ENCODE data around the gene OXGR1.
"Not testable (repeated sequence)": the region's sequence is repeated elsewhere in the genome, so short reads cannot be mapped to it uniquely, and the experiment has no call there.

The OXGR1 gene

GRCh38 chr13:97005625-97006262 lies 11.5 kb upstream of the OXGR1 start:
- in situ Hi-C loops (cut with HindIII; ENCODE audit: low sequenced_read_pairs), result no loop called here

- in situ Hi-C loops (cut with HindIII; ENCODE audit: low sequenced_read_pairs), result no loop called here
Observed at GRCh38 chr13:97004886-97005285, 10.6 kb upstream of the OXGR1 start.

GRCh38 chr13:97004096-97004876 lies 10.0 kb upstream of the OXGR1 start:
- in situ Hi-C loops (cut with HindIII; ENCODE audit: low sequenced_read_pairs), result no loop called here

GRCh38 chr13:97003071-97003470 lies 8.8 kb upstream of the OXGR1 start:
- in situ Hi-C loops (cut with HindIII; ENCODE audit: low sequenced_read_pairs), result no loop called here

GRCh38 chr13:97002581-97002980 lies 8.3 kb upstream of the OXGR1 start:
- in situ Hi-C loops (cut with HindIII; ENCODE audit: low sequenced_read_pairs), result no loop called here

- in situ Hi-C loops (cut with HindIII; ENCODE audit: low sequenced_read_pairs), result no loop called here
Observed at GRCh38 chr13:97001636-97002035, 7.4 kb upstream of the OXGR1 start.

GRCh38 chr13:97000295-97000925 lies 6.1 kb upstream of the OXGR1 start:
- in situ Hi-C loops (cut with HindIII; ENCODE audit: low sequenced_read_pairs), result no loop called here

GRCh38 chr13:96999091-96999490 lies 4.8 kb upstream of the OXGR1 start:
- in situ Hi-C loops (cut with HindIII; ENCODE audit: low sequenced_read_pairs), result no loop called here

- in situ Hi-C loops (cut with HindIII; ENCODE audit: low sequenced_read_pairs), result no loop called here
Observed at GRCh38 chr13:96998051-96998450, 3.8 kb upstream of the OXGR1 start.

GRCh38 chr13:96996886-96997285 lies 2.6 kb upstream of the OXGR1 start:
- in situ Hi-C loops (cut with HindIII; ENCODE audit: low sequenced_read_pairs), result no loop called here

GRCh38 chr13:96996107-96996506 lies 1.8 kb upstream of the OXGR1 start:
- in situ Hi-C loops (cut with HindIII; ENCODE audit: low sequenced_read_pairs), result no loop called here

GRCh38 chr13:96994858-96995243 lies 575 bp upstream of the OXGR1 start:
- in situ Hi-C loops (cut with HindIII; ENCODE audit: low sequenced_read_pairs), result no loop called here

GRCh38 chr13:96993634-96994016 lies 651 bp downstream of the OXGR1 start:
- in situ Hi-C loops (cut with HindIII; ENCODE audit: low sequenced_read_pairs), result no loop called here

GRCh38 chr13:96992633-96993032 lies 1.6 kb downstream of the OXGR1 start:
- in situ Hi-C loops (cut with HindIII; ENCODE audit: low sequenced_read_pairs), result no loop called here

- in situ Hi-C loops (cut with HindIII; ENCODE audit: low sequenced_read_pairs), result no loop called here
Observed at GRCh38 chr13:96991072-96991471, 3.2 kb downstream of the OXGR1 start.

GRCh38 chr13:96988441-96988840 lies 5.8 kb downstream of the OXGR1 start:
- in situ Hi-C loops (cut with HindIII; ENCODE audit: low sequenced_read_pairs), result no loop called here

- in situ Hi-C loops (cut with HindIII; ENCODE audit: low sequenced_read_pairs), result no loop called here
Observed at GRCh38 chr13:96984051-96984508, 10.2 kb downstream of the OXGR1 start.

GRCh38 chr13:96982672-96983071 lies 11.6 kb downstream of the OXGR1 start:
- in situ Hi-C loops (cut with HindIII; ENCODE audit: low sequenced_read_pairs), result no loop called here

- in situ Hi-C loops (cut with HindIII; ENCODE audit: low sequenced_read_pairs), result not testable (repeated sequence)
Observed at GRCh38 chr13:96979861-96980260, 14.4 kb downstream of the OXGR1 start.

GRCh38 chr13:96968027-96968426 lies 26.2 kb downstream of the OXGR1 start:
- in situ Hi-C loops (cut with HindIII; ENCODE audit: low sequenced_read_pairs), result no loop called here

GRCh38 chr13:96967248-96967745 lies 27.0 kb downstream of the OXGR1 start:
- in situ Hi-C loops (cut with HindIII; ENCODE audit: low sequenced_read_pairs), result no loop called here

All from DLD1 (cell line).